Raji (cell line): Measurements from ENCODE around the gene YES1.

ENCODE experiments used
- POLR2A ChIP-seq: IDR thresholded peaks from 2 replicates; pipeline ENCODE4 v1.6.1; 2011; ENCODE audit warnings: low read depth, low read length, control low read depth; ENCODE audit not compliant: insufficient read depth

Gene YES1

GRCh38 chr18:811182-811891 is 705 bp downstream of the YES1 start:
- no peak for TF ChIP-seq POLR2A

GRCh38 chr18:809985-810642 is 1.9 kb downstream of the YES1 start:
- TF ChIP-seq POLR2A, result no peak

- no peak for TF ChIP-seq POLR2A
Observed at GRCh38 chr18:808502-808901, 3.5 kb downstream of the YES1 start.

GRCh38 chr18:808086-808485 is 4.0 kb downstream of the YES1 start:
- no peak for TF ChIP-seq POLR2A

GRCh38 chr18:805755-806110 is 6.3 kb downstream of the YES1 start:
- no peak for TF ChIP-seq POLR2A

GRCh38 chr18:805008-805754 is 6.9 kb downstream of the YES1 start:
- no peak for TF ChIP-seq POLR2A

- TF ChIP-seq POLR2A, result no peak
Observed at GRCh38 chr18:801137-801536, 10.9 kb downstream of the YES1 start.

- TF ChIP-seq POLR2A, result no peak
Observed at GRCh38 chr18:799943-800342, 12.1 kb downstream of the YES1 start.

GRCh38 chr18:789397-789796 is 22.6 kb downstream of the YES1 start:
- no peak for TF ChIP-seq POLR2A

- TF ChIP-seq POLR2A, result no peak
Observed at GRCh38 chr18:785242-785641, 26.8 kb downstream of the YES1 start.

- TF ChIP-seq POLR2A, result no peak
Observed at GRCh38 chr18:784470-785172, 27.4 kb downstream of the YES1 start.

GRCh38 chr18:778194-778927 is 33.7 kb downstream of the YES1 start:
- TF ChIP-seq POLR2A, result no peak

GRCh38 chr18:777021-777420 is 35.0 kb downstream of the YES1 start:
- TF ChIP-seq POLR2A, result no peak

GRCh38 chr18:774811-775210 is 37.2 kb downstream of the YES1 start:
- TF ChIP-seq POLR2A, result no peak
